OCI-M1 (cell line): ENCODE measurements around the gene CAPRIN1.
A peak's percentile ranks its signal among the peaks of the same experiment; 100 is the strongest.
"Not testable (repeated sequence)": the region's sequence is repeated elsewhere in the genome, so short reads cannot be mapped to it uniquely, and the experiment has no call there.

Experiments used
- DNase-seq: peaks from one replicate; lab custom pipeline; 2025; lab: John Stamatoyannopoulos, UW

Gene CAPRIN1

GRCh38 chr11:34052036-34052607 lies 591 bp downstream of the CAPRIN1 start:
- DNase-seq: peak; percentile 93

GRCh38 chr11:34052608-34053160 lies 1.2 kb downstream of the CAPRIN1 start:
- peak; percentile 59 for DNase-seq

- DNase-seq: peak; percentile 85
These were observed 1.7 kb downstream of the CAPRIN1 start for GRCh38 chr11:34053161-34053686.

- not testable (repeated sequence) for DNase-seq
These were observed 2.8 kb downstream of the CAPRIN1 start for GRCh38 chr11:34054351-34054750.

- peak; percentile 19 for DNase-seq
These were observed 3.9 kb downstream of the CAPRIN1 start for GRCh38 chr11:34055218-34056000.

GRCh38 chr11:34056672-34057071 lies 5.1 kb downstream of the CAPRIN1 start:
- DNase-seq: no peak

GRCh38 chr11:34063061-34063795 lies 11.7 kb downstream of the CAPRIN1 start:
- no peak for DNase-seq

GRCh38 chr11:34064291-34064690 lies 12.8 kb downstream of the CAPRIN1 start:
- peak; percentile 53 for DNase-seq

GRCh38 chr11:34065505-34066203 lies 14.1 kb downstream of the CAPRIN1 start:
- no peak for DNase-seq

GRCh38 chr11:34066766-34067165 lies 15.2 kb downstream of the CAPRIN1 start:
- DNase-seq: not testable (repeated sequence)

GRCh38 chr11:34067383-34068065 lies 16.0 kb downstream of the CAPRIN1 start:
- DNase-seq: no peak

- no peak for DNase-seq
These were observed 16.6 kb downstream of the CAPRIN1 start for GRCh38 chr11:34068111-34068510.

GRCh38 chr11:34071306-34071705 lies 19.8 kb downstream of the CAPRIN1 start:
- not testable (repeated sequence) for DNase-seq

GRCh38 chr11:34072041-34072440 lies 20.5 kb downstream of the CAPRIN1 start:
- no peak for DNase-seq

- DNase-seq: no peak
These were observed 21.3 kb downstream of the CAPRIN1 start for GRCh38 chr11:34072832-34073231.

- DNase-seq: no peak
These were observed 22.9 kb downstream of the CAPRIN1 start for GRCh38 chr11:34074391-34074790.

GRCh38 chr11:34075178-34075820 lies 23.8 kb downstream of the CAPRIN1 start:
- DNase-seq: no peak

- DNase-seq: no peak
These were observed 29.1 kb downstream of the CAPRIN1 start for GRCh38 chr11:34080609-34081008.

- DNase-seq: no peak
These were observed 33.1 kb downstream of the CAPRIN1 start for GRCh38 chr11:34084637-34085036.

- no peak for DNase-seq
These were observed 35.2 kb downstream of the CAPRIN1 start for GRCh38 chr11:34086554-34087283.
